ENCODE results near the gene ZPLD1. TPM values are rescaled to one million over a fixed set of nuclear protein-coding genes. Genes with fewer than 3 reads are reported as not detected.

The ZPLD1 gene
- total RNA-seq, 1 experiment from 2014 or later = not detected

GRCh38 chr3:102511168-102511567 lies 76.4 kb downstream of the ZPLD1 start:
- Histone ChIP-seq H4K8ac (replicated peaks; ENCODE audit: insufficient read length, low read depth, low read length) (no peak overlapping the region), H2BK120ac (ENCODE audit: low read depth, low read length, poor library complexity, severe bottlenecking) (no peak overlapping the region), H2AFZ (ENCODE audit: low read length) (no peak overlapping the region), H3K4me2 (ENCODE audit: insufficient read depth, insufficient read length, low read length) (no peak overlapping the region), H2BK15ac (ENCODE audit: low read depth, low read length) (no peak overlapping the region), H3K27me3 (ENCODE audit: insufficient read depth, low read length) (no peaks in the 10 kb centered on the region), H3K4me1 (ENCODE audit: insufficient read depth, low read length) (no peaks in the 10 kb centered on the region), H3K9me3 (ENCODE audit: control insufficient read depth, low read depth, low read length) (no peaks in the 10 kb centered on the region), H3K9ac (ENCODE audit: extremely low read depth, insufficient read length, low read length) (no peak overlapping the region), H2AK5ac (ENCODE audit: insufficient read length, low read length) (no peak overlapping the region), H2BK12ac (ENCODE audit: insufficient read length, low read depth, low read length) (no peak overlapping the region), H3K4ac (ENCODE audit: low read depth, low read length) (no peak overlapping the region), H3K27ac (ENCODE audit: insufficient read length, low read depth, low read length) (no peak overlapping the region), H3K56ac (ENCODE audit: insufficient read length, low read depth, low read length) (no peak overlapping the region), H3K79me1 (ENCODE audit: insufficient read depth, low read depth, low read length, poor library complexity, severe bottlenecking) (no peaks in the 10 kb centered on the region), H3K14ac (ENCODE audit: insufficient read depth, low read length) (no peak overlapping the region), H3K18ac (ENCODE audit: insufficient read length, low read depth, low read length) (no peak overlapping the region), H3K23ac (ENCODE audit: insufficient read length, low read depth, low read length) (no peak overlapping the region), H2BK20ac (ENCODE audit: low read depth, low read length, poor library complexity, severe bottlenecking) (no peak overlapping the region), H3K79me2 (ENCODE audit: insufficient read depth, low read length) (no peaks in the 10 kb centered on the region), H2BK5ac (ENCODE audit: insufficient read length, low read length) (no peak overlapping the region), H4K20me1 (ENCODE audit: control insufficient read depth, insufficient read depth, insufficient read length) (no peaks in the 10 kb centered on the region), H3T11ph (ENCODE audit: low read length) (no peak overlapping the region), H4K91ac (ENCODE audit: insufficient read length, low read depth, low read length) (no peak overlapping the region), H4K5ac (ENCODE audit: insufficient read length, low read depth, low read length) (no peak overlapping the region), H3K23me2 (ENCODE audit: insufficient read length, low read depth, low read length, poor library complexity, severe bottlenecking) (no peaks in the 10 kb centered on the region)
- no peak for DNase-seq
- no peak for TF ChIP-seq CTCF (conservative IDR thresholded peaks at IDR 0.05)
- H3K9me3 Mint-ChIP-seq = peaks cover 5 to 6% of the 10 kb centered on the region in 2 experiments
- WGBS (ENCODE audit: extremely low coverage, insufficient read length, low lambda C conversion rate) = no CpG with 5 or more reads among the region's 1 CpG
- no peak overlapping the region for H3K4me3 Mint-ChIP-seq
- 0 out of 4 replicates have a peak, but pooled peaks cover 0 to 3% of the 10 kb centered on the region in 2 experiments for H3K4me1 Mint-ChIP-seq
- no peak overlapping the region for H3K27ac Mint-ChIP-seq
- H3K27me3 Mint-ChIP-seq (ENCODE audit: low read depth) = no peaks in the 10 kb centered on the region; the same call in 1 of the 2 replicates
- peaks cover 3 to 7% (median 3%) of the 10 kb centered on the region in 3 experiments; a peak in 6 of 7 replicates for H3K36me3 Mint-ChIP-seq (ENCODE audit: insufficient read depth in 1 of 3, low read depth in 3 of 3)

All from H9 (cell line).